PFSK-1 (cell line): ENCODE data around the gene AKT1. TPM values are rescaled to one million over a fixed set of nuclear protein-coding genes. Genes with fewer than 3 reads are reported as not detected.

Experiments
- FOXP2 ChIP-seq: optimal IDR thresholded peaks from 2 replicates; pipeline ENCODE3; 2011; ENCODE audit warnings: borderline replicate concordance, control low read depth, inconsistent platforms; ENCODE audit not compliant: insufficient read depth; ENCODE audit errors: extremely low read length, extremely low read depth
- POLR2AphosphoS5 ChIP-seq: IDR thresholded peaks from 2 replicates; pipeline ENCODE4 v1.6.1; 2012; ENCODE audit warnings: low read depth, mild to moderate bottlenecking, control low read depth, low read length, moderate library complexity
- SIN3A ChIP-seq: IDR thresholded peaks from 2 replicates; pipeline ENCODE4 v1.6.1; 2012; ENCODE audit warnings: mild to moderate bottlenecking, low read length, moderate library complexity, borderline replicate concordance; ENCODE audit not compliant: insufficient read depth
- TAF1 ChIP-seq: IDR thresholded peaks from 2 replicates; pipeline ENCODE4 v1.6.1; 2012; ENCODE audit warnings: low read length, control low read depth, borderline replicate concordance; ENCODE audit not compliant: insufficient read depth
- polyA plus RNA-seq: library from polyadenylated mRNA; unstranded; fragments of >200 nt; gene quantifications from one replicate; pipeline ENCODE4 v1.2.1, GENCODE V29; 2012; ENCODE audit warnings: low read depth, missing spikeins; ENCODE audit not compliant: insufficient read length
- TF ChIP-seq, protein P1 (sequence below), 2 experiments: IDR thresholded peaks; 2 replicates each; pipeline versions ENCODE4 v1.6.1 to v1.8.0; 2011 to 2012; ENCODE audit warnings: low read depth in 2 of 2, low read length in 2 of 2, control low read depth in 1 of 2, inconsistent platforms in 1 of 2, mild to moderate bottlenecking in 1 of 2, moderate library complexity in 1 of 2; ENCODE audit not compliant: insufficient read depth in 1 of 2

AKT1 gene
- polyA plus RNA-seq: 107 TPM

DNA sequence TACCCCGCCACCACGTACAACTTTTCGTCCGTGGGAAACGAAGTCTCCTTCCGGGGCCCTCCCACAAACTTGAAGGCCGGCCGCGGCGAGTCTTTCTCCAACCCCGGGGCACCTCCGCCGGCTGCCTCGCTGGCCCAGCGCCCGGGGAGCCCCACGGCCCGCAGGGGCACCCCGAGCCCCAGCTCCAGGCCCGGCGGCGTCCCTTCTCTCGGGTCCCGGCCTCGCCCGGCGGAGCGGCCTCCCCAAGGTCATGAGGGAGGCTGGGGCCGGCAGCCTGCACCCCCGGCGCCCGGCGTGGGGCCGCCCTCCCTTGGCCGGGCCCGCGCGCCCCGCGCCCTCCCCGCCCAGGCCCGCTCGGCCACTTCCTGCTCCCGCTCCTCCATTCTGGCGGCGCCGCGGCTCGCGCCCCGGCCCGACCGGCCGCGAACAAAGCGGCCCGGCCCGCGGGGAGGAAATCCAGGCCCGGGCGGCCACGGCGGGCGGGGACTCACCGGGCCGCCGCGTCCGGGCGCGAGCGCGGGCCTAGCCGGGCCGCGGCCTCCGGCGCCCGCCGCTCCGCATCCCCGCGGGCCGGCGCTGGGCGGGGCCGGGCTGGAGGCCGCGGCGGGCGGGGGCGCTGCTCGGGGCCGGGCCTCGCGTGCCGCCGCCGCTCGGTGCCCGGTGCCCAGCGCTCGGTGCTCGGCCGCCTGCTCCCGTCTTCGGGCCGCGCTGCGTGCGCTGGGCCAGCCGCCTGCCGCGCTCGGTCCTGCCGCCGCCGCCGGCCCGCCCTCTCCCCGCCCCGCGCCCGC lies at the start of gene AKT1:
TSS of gene AKT1 (minus strand) at position 756 of the 788 bp plus-strand sequence. CDS start 3,105 bp downstream, outside the sequence.
- TF ChIP-seq POLR2AphosphoS5: no peak
- no peak for TF ChIP-seq TAF1
- TF ChIP-seq FOXP2: no peak
- no peak for TF ChIP-seq SIN3A
- TF ChIP-seq, protein P1, sequence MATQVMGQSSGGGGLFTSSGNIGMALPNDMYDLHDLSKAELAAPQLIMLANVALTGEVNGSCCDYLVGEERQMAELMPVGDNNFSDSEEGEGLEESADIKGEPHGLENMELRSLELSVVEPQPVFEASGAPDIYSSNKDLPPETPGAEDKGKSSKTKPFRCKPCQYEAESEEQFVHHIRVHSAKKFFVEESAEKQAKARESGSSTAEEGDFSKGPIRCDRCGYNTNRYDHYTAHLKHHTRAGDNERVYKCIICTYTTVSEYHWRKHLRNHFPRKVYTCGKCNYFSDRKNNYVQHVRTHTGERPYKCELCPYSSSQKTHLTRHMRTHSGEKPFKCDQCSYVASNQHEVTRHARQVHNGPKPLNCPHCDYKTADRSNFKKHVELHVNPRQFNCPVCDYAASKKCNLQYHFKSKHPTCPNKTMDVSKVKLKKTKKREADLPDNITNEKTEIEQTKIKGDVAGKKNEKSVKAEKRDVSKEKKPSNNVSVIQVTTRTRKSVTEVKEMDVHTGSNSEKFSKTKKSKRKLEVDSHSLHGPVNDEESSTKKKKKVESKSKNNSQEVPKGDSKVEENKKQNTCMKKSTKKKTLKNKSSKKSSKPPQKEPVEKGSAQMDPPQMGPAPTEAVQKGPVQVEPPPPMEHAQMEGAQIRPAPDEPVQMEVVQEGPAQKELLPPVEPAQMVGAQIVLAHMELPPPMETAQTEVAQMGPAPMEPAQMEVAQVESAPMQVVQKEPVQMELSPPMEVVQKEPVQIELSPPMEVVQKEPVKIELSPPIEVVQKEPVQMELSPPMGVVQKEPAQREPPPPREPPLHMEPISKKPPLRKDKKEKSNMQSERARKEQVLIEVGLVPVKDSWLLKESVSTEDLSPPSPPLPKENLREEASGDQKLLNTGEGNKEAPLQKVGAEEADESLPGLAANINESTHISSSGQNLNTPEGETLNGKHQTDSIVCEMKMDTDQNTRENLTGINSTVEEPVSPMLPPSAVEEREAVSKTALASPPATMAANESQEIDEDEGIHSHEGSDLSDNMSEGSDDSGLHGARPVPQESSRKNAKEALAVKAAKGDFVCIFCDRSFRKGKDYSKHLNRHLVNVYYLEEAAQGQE (IDR thresholded peaks at IDR 0.05; ENCODE audit: insufficient read depth in 1 of 2, low read depth in 2 of 2, low read length in 2 of 2): no peak

DNA sequence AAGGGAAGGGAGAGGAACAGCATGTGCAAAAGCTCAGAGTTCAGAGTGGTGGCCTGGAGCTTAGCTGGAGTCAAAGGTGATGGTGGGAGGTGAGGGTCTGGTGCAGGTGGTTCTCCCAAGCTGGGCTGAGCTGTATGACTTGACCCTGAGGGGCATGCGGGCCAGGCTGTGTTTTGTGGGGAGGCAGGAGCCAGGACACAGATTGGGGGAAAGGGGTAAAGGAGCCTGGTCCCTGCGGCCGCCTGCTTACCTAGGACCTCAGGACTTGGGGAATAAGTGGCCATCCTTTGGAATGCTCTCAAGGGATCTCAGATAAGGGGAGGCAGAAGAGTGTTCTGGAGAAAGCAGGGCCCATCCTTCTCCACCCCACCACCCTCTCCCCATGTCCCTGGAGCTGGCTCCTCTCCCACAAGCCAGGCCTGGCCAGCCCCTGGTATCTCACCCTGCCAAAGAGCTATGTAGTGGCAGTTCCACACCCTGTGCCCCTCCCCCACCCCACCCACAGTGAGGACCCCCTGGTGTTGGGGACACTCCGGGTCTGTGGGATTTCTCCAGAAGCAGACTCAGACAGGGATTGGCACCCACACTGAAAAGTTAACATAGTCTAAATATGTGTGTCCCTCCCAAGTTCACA lies 49.6 kb upstream of the AKT1 start:
- TF ChIP-seq TAF1: no peak
- TF ChIP-seq SIN3A: no peak
- no peak for TF ChIP-seq POLR2AphosphoS5
- TF ChIP-seq FOXP2: no peak
- TF ChIP-seq, protein P1 (IDR thresholded peaks at IDR 0.05; ENCODE audit: insufficient read depth in 1 of 2, low read depth in 2 of 2, low read length in 2 of 2): no peak

DNA sequence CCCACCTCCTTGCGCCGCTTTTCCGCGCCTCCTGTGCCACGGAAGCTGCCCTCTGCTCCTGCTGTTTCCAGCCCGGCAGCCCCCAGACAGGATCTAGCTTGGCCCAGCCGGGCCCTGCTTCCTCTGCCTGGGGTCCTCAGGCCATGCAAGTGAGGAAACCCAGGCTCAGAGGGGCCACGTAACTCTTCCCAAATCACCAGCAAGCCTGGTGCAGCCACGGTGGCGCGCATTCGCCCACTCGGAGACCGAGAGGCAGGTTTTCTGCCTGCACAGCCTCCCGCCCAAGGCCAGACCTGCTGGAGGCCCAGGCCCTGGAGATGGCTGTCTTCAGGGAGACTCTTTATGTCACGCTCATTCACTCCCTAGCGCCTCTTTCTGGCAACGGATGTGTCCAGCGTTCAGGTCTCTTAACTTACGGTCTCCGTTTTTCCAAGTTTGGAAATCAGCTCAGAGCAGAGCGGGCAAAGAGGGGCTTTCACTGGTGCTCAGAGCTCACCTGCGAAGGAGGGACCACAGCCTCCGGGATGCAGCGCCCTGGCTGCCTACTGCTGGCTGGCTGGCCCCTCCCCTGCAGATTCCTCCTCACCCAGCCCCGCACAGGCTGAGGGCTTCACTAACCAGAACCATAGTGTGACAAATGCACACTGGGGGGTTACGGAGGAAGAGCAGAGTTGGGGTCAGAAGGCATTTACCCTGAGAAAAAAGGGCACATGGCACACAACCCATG lies 48.9 kb upstream of the AKT1 start:
- TF ChIP-seq, protein P1 (IDR thresholded peaks at IDR 0.05; ENCODE audit: insufficient read depth in 1 of 2, low read depth in 2 of 2, low read length in 2 of 2): no peak
- TF ChIP-seq SIN3A (no peak), POLR2AphosphoS5 (no peak), FOXP2 (no peak), TAF1 (no peak)

DNA sequence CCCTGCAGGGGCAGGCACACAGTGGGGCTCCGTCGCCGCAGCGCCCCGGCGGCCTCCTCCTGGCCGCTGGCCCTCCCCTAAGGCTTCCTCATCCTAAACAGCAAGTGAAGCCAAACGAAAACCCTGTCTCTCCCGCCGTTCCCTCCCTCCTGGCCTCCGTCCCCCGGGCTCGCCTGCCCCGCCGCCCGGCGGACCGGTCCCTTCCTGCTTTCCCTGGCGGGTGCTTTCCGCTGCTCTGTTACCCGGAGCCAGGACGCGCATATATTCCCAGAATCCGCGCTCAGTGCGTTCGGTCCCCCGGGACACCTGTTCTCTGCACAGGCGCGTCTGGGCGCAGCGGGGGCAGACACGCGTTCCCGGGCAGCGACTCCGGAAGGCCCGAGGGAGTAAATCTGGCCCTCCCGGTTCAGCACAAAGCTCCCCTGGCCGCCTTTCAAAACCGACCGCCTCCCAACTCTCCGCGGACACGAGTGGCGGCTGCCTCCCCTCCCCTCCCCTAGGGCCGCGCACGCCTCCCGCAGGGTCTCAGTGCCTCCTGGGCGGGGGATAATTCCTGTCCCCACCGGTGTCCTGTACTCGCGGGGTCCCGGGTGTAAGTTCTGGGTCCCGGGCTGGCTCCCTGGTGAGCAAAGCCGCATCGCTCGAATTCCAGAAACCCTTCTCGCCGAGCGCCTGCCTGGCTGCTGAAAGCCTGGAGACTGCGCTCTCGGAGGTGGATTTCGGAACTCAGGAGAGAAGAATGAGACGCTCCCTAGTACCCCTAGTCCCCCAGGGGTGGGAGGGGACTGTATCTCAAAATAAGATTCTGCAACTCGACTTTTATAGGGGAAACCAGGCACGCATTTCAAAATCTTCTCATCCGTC lies 48.1 kb upstream of the AKT1 start:
- no peak for TF ChIP-seq SIN3A
- no peak for TF ChIP-seq FOXP2
- TF ChIP-seq, protein P1 (IDR thresholded peaks at IDR 0.05; ENCODE audit: insufficient read depth in 1 of 2, low read depth in 2 of 2, low read length in 2 of 2): no peak
- TF ChIP-seq POLR2AphosphoS5: no peak
- no peak for TF ChIP-seq TAF1
